HFFc6 (cell line): ENCODE measurements around the gene NR4A1. TPM values are rescaled to one million over a fixed set of nuclear protein-coding genes. Genes with fewer than 3 reads are reported as not detected.

Experiments used
- DNase-seq: peaks from one replicate; pipeline ENCODE4 v3.0.0-alpha.2; 2018
- H3K27ac Mint-ChIP-seq: 2 replicates; pipeline ENCODE4 v1.8.0; 2020; ENCODE audit warnings: mild to moderate bottlenecking, mixed read lengths
- H3K27me3 Mint-ChIP-seq: 2 replicates; pipeline ENCODE4 v1.8.0; 2021; ENCODE audit warnings: mild to moderate bottlenecking, moderate library complexity, mixed read lengths; ENCODE audit not compliant: insufficient read depth
- H3K36me3 Mint-ChIP-seq: 2 replicates; pipeline ENCODE4 v1.8.0; 2021; ENCODE audit warnings: low read depth, mixed read lengths
- H3K4me1 Mint-ChIP-seq: 2 replicates; pipeline ENCODE4 v1.8.0; 2020; ENCODE audit warnings: low read depth, mixed read lengths
- H3K4me3 Mint-ChIP-seq: 2 replicates; pipeline ENCODE4 v1.8.0; 2020; ENCODE audit warnings: mild to moderate bottlenecking, moderate library complexity, mixed read lengths
- H3K9me3 Mint-ChIP-seq: 2 replicates; pipeline ENCODE4 v1.8.0; 2020; ENCODE audit warnings: mild to moderate bottlenecking, mixed read lengths
- total RNA-seq, 6 experiments: library from RNA; stranded (reverse); fragmentation: NEBNext Ultra II Directional; extraction: Animal tissue kit (Norgen Biotek cat#: 25700); gene quantifications; 2 replicates in 1 of 6; 3 replicates in 5 of 6; pipeline ENCODE4 v1.2.3, GENCODE V29; 2021
- TF ChIP-seq, protein P1 (sequence below): fragments of 200-600 bp; sonication (generic); IDR thresholded peaks from 2 replicates; pipeline ENCODE4 v1.5.0; 2021; ENCODE audit warnings: antibody characterized with exemption, mild to moderate bottlenecking

The NR4A1 gene
- total RNA-seq, 6 experiments from 2014 or later: 10.3 to 46.6 (median 43.6) TPM

DNA sequence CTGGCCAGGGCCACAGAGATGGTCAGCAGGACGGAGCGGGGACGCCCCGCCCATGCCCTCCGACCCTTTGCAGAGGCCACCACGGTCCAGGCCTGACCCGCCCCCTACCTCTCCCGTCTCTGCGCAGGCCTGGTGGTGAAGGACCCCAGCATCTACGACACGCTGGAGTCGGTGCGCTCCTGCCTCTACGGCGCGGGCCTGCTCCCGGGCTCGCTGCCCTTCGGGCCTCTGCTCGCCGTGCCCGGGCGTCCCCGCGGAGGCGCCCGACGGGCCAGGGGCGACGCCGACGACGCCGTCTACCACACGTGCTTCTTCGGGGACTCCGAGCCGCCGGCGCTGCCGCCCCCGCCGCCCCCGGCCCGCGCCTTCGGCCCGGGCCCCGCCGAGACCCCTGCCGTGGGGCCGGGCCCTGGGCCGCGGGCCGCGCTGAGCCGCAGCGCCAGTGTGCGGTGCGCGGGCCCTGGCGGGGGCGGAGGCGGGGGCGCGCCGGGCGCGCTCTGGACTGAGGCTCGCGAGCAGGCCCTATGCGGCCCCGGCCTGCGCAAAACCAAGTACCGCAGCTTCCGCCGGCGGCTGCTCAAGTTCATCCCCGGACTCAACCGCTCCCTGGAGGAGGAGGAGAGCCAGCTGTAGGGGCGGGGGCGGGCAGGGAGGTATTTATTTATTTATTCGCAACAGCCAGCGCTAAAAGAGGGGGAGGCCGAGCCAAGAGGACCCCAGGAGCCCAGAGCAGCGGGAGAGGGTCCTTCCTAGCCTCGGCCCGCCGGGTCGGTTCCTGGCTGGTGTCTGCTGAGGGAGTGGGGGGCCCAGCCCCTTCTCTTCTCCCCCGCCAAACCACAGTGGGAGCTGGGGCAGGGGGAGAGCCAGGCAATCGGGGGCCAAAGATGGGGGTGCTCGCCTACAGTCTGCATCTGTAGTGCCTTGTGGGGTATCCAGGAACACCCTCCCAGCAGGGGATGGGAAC, 36.4 kb upstream of the NR4A1 start:
- Mint-ChIP-seq H3K36me3 (no peaks in the 10 kb centered on the region), H3K9me3 (no peaks in the 10 kb centered on the region), H3K27me3 (peaks cover 3% of the 10 kb centered on the region; the same call in 1 of the 2 replicates), H3K4me1 (no peaks in the 10 kb centered on the region; the same call in 1 of the 2 replicates), H3K27ac (no peak overlapping the region), H3K4me3 (no peak overlapping the region)
- TF ChIP-seq, protein P1, sequence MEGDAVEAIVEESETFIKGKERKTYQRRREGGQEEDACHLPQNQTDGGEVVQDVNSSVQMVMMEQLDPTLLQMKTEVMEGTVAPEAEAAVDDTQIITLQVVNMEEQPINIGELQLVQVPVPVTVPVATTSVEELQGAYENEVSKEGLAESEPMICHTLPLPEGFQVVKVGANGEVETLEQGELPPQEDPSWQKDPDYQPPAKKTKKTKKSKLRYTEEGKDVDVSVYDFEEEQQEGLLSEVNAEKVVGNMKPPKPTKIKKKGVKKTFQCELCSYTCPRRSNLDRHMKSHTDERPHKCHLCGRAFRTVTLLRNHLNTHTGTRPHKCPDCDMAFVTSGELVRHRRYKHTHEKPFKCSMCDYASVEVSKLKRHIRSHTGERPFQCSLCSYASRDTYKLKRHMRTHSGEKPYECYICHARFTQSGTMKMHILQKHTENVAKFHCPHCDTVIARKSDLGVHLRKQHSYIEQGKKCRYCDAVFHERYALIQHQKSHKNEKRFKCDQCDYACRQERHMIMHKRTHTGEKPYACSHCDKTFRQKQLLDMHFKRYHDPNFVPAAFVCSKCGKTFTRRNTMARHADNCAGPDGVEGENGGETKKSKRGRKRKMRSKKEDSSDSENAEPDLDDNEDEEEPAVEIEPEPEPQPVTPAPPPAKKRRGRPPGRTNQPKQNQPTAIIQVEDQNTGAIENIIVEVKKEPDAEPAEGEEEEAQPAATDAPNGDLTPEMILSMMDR: no peak
- DNase-seq: no peak

DNA sequence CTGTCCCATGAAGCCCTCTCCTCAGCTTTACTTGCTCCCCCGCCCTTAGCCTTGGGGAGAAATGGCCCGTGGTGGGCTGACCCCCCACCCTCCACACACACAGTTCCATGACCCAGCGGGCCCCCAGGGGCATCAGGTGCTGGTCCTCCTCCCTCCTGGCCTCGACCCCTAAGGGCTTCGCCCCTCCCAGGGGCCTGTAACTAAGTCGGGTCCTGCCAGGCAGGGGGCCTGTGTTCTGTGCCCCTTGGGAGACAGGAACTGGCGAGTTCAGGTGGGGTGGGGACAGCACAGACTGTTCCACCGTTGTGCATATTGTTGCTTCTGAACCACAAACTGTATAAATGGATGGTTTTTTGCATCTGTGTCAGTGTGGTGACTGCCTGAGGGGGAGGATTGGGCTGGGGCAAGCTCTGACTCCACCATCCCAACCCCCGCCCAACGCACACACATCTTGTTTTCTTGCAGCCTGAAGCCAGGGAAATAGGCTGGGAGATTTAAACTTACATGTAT, 35.7 kb upstream of the NR4A1 start:
- TF ChIP-seq, protein P1: no peak
- no peak for DNase-seq
- peaks cover 3% of the 10 kb centered on the region; the same call in 1 of the 2 replicates for H3K27me3 Mint-ChIP-seq
- H3K27ac Mint-ChIP-seq: no peak overlapping the region
- H3K36me3 Mint-ChIP-seq: no peaks in the 10 kb centered on the region
- H3K9me3 Mint-ChIP-seq: no peaks in the 10 kb centered on the region
- peaks cover 7% of the 10 kb centered on the region for H3K4me1 Mint-ChIP-seq
- no peak overlapping the region for H3K4me3 Mint-ChIP-seq

DNA sequence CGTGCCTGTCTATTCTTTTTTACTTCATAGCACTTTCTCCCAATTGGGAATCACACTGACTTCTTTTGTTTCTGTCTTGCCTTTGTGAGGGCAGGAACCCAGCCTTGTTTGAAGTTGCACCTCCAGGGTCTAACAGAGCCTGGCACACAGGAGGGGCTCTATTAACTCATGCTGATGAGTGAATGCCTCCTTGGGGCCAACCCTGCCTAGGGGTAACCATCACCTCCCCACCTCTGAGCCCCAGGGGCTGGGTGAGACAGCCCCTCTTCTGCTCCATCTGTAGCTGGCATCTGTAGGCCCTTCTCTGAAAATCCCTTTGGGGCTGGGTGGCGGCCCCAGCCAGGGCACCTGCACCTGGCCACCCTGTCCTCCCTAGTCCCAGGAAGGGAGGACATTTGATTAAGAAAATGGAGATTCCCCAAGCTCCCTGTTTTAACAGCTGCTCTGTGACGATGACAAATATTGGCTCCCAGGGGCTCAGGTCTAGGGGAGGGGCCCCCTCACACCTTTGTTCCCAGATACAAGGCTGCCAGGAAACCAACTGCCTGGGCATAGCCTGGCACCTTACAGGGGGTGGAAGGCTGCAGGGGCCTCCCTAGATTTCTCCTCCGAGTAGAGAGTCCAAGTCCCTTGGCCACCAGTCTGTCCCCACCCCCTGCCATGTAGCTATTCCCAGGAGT, 32.7 kb upstream of the NR4A1 start:
- no peak overlapping the region for H3K27ac Mint-ChIP-seq
- H3K4me3 Mint-ChIP-seq: no peak overlapping the region
- no peaks in the 10 kb centered on the region for H3K36me3 Mint-ChIP-seq
- peaks cover 3% of the 10 kb centered on the region; the same call in 1 of the 2 replicates for H3K27me3 Mint-ChIP-seq
- TF ChIP-seq, protein P1: no peak
- no peak for DNase-seq
- H3K9me3 Mint-ChIP-seq: no peaks in the 10 kb centered on the region
- peaks cover 8% of the 10 kb centered on the region for H3K4me1 Mint-ChIP-seq

DNA sequence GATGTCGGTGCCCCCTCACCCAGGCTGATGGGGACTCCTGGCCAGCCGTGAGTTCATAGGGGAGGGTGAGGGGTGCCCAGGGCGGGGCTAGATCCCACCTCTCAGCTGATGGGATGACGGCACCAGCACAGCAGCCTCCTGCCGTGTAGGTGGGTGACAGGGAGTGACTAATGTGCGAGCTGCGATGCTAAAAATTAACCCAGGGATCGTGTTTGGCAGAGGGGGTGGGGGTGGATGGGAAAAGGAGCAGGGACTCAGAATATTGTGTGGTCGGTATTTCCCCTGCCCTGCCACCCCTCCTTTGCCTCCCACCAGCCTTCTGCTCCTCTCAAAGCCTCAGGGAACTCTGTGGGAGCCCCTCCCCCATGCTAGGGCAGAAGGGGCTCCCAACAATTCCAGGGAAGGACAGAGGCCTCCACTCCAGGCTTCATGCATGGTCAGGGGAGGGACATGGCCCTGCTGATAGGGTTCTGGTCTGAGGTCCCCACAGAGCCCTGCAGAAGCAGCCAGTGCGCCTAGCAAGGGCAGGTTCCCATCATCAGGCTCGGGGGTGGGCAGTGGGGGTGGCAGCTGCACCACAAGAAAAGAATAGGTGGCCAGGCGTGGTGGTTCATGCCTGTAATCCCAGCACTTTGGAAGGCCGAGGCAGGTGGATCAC, 32.0 kb upstream of the NR4A1 start:
- Mint-ChIP-seq H3K9me3 (no peaks in the 10 kb centered on the region), H3K4me1 (peaks cover 13% of the 10 kb centered on the region), H3K4me3 (no peak overlapping the region), H3K27me3 (peaks cover 4% of the 10 kb centered on the region), H3K27ac (no peak overlapping the region), H3K36me3 (no peaks in the 10 kb centered on the region)
- DNase-seq: no peak
- TF ChIP-seq, protein P1: no peak
